ENCODE results near the gene TBC1D10B. TPM values are rescaled to one million over a fixed set of nuclear protein-coding genes. Genes with fewer than 3 reads are reported as not detected.
"Not testable (repeated sequence)": the region's sequence is repeated elsewhere in the genome, so short reads cannot be mapped to it uniquely, and the experiment has no call there.

The TBC1D10B gene
- polyA plus RNA-seq, 1 experiment = 16.5 TPM

GRCh38 chr16:30335598-30336474 lies 34.5 kb downstream of the TBC1D10B start:
- no peak for DNase-seq (ENCODE audit: low read depth)
- POLR2A ChIA-PET = no interaction called here
- no peak for TF ChIP-seq CTCF (IDR thresholded peaks at IDR 0.05; ENCODE audit: insufficient read depth, low read depth, low read length)
- Histone ChIP-seq H3K27me3 (ENCODE audit: control insufficient read depth, insufficient read depth, low read length) (no peaks in the 10 kb centered on the region), H3K4me3 (ENCODE audit: low read depth, low read length) (peak overlapping the region; percentile 39), H3K36me3 (ENCODE audit: control insufficient read depth, insufficient read depth, low read length) (no peaks in the 10 kb centered on the region)
- CTCF ChIA-PET = interaction anchor here (0.7 kb wide), 1 partner anchor 35 kb away, joined by 3 read pairs; the partner anchor contains the start of gene TBC1D10B

- peak overlapping the region; percentile 82 for H3K4me3 ChIP-seq (ENCODE audit: low read depth, low read length)
- POLR2A ChIA-PET = interaction anchor here (0.6 kb wide), 1 partner anchor 63 kb away, joined by 7 read pairs; no protein-coding TSS in a partner anchor
- CTCF ChIA-PET = interaction anchor here (0.7 kb wide), 1 partner anchor 35 kb away, joined by 3 read pairs; the partner anchor contains the start of gene TBC1D10B
- H3K27me3 ChIP-seq (ENCODE audit: control insufficient read depth, insufficient read depth, low read length); H3K36me3 ChIP-seq (ENCODE audit: control insufficient read depth, insufficient read depth, low read length); DNase-seq (ENCODE audit: low read depth): not testable (repeated sequence)
Observed at GRCh38 chr16:30335028-30335597, 35.2 kb downstream of the TBC1D10B start.

GRCh38 chr16:30334473-30334989 lies 35.8 kb downstream of the TBC1D10B start:
- CTCF ChIA-PET; H3K27me3 ChIP-seq (ENCODE audit: control insufficient read depth, insufficient read depth, low read length); DNase-seq (ENCODE audit: low read depth); H3K36me3 ChIP-seq (ENCODE audit: control insufficient read depth, insufficient read depth, low read length): not testable (repeated sequence)
- peak overlapping the region; percentile 82 for H3K4me3 ChIP-seq (ENCODE audit: low read depth, low read length)
- POLR2A ChIA-PET = interaction anchor here (0.6 kb wide), 1 partner anchor 64 kb away, joined by 7 read pairs; no protein-coding TSS in a partner anchor

- POLR2A ChIA-PET; H3K27me3 ChIP-seq (ENCODE audit: control insufficient read depth, insufficient read depth, low read length); H3K36me3 ChIP-seq (ENCODE audit: control insufficient read depth, insufficient read depth, low read length); CTCF ChIA-PET; DNase-seq (ENCODE audit: low read depth); H3K4me3 ChIP-seq (ENCODE audit: low read depth, low read length): not testable (repeated sequence)
Observed at GRCh38 chr16:30324220-30324619, 46.1 kb downstream of the TBC1D10B start.

- H3K36me3 ChIP-seq (ENCODE audit: control insufficient read depth, insufficient read depth, low read length); H3K4me3 ChIP-seq (ENCODE audit: low read depth, low read length); POLR2A ChIA-PET; H3K27me3 ChIP-seq (ENCODE audit: control insufficient read depth, insufficient read depth, low read length); CTCF ChIA-PET; DNase-seq (ENCODE audit: low read depth): not testable (repeated sequence)
Observed at GRCh38 chr16:30318647-30319046, 51.6 kb downstream of the TBC1D10B start.

GRCh38 chr16:30310937-30311336 lies 59.4 kb downstream of the TBC1D10B start:
- H3K27me3 ChIP-seq (ENCODE audit: control insufficient read depth, insufficient read depth, low read length); CTCF ChIA-PET; POLR2A ChIA-PET; H3K4me3 ChIP-seq (ENCODE audit: low read depth, low read length); DNase-seq (ENCODE audit: low read depth); H3K36me3 ChIP-seq (ENCODE audit: control insufficient read depth, insufficient read depth, low read length): not testable (repeated sequence)

- H3K36me3 ChIP-seq (ENCODE audit: control insufficient read depth, insufficient read depth, low read length); CTCF ChIA-PET; H3K27me3 ChIP-seq (ENCODE audit: control insufficient read depth, insufficient read depth, low read length); DNase-seq (ENCODE audit: low read depth); H3K4me3 ChIP-seq (ENCODE audit: low read depth, low read length); POLR2A ChIA-PET: not testable (repeated sequence)
Observed at GRCh38 chr16:30309255-30309654, 61.0 kb downstream of the TBC1D10B start.

Small RNA genes lying within 50 kb of the gene (small RNA-seq; reads per million reads assigned to genes)
- gene RF00406 (ENCODE audit: insufficient read length, low read depth, low replicate concordance) = not detected

Other genes with a start within 250 kb of the TBC1D10B start
- gene MAPK3, start 247.3 kb downstream of the TBC1D10B start, polyA plus RNA-seq (2011; rRNA removed) = 94.8 and 168 TPM in 2 replicates
- gene CORO1A, start 186.9 kb downstream of the TBC1D10B start, polyA plus RNA-seq (2011; rRNA removed) = 1.6 and 2.6 TPM in 2 replicates
- gene BOLA2B, start 176.8 kb downstream of the TBC1D10B start, polyA plus RNA-seq (2011; rRNA removed) = 32.0 and 50.2 TPM in 2 replicates
- 7.5 and 19.8 TPM in 2 replicates for gene SLX1A, start 176.6 kb downstream of the TBC1D10B start, polyA plus RNA-seq (2011; rRNA removed)
- gene SULT1A3, start 171.2 kb downstream of the TBC1D10B start, polyA plus RNA-seq (2011; rRNA removed) = 6.2 TPM in 2 replicates
- 0.92 and 0.93 TPM in 2 replicates for gene NPIPB13, start 122.0 kb downstream of the TBC1D10B start, polyA plus RNA-seq (2011; rRNA removed)
- 48.2 and 50.3 TPM in 2 replicates for gene CD2BP2, start 15.2 kb downstream of the TBC1D10B start, polyA plus RNA-seq (2011; rRNA removed)
- 0.59 and 0.69 TPM in 2 replicates for gene MYL11, start 4.3 kb upstream of the TBC1D10B start, polyA plus RNA-seq (2011; rRNA removed)
- gene SEPTIN1, start 12.1 kb upstream of the TBC1D10B start, polyA plus RNA-seq (2011; rRNA removed) = 0.17 and 0.22 TPM in 2 replicates
- gene ZNF48, start 24.9 kb upstream of the TBC1D10B start, polyA plus RNA-seq (2011; rRNA removed) = 2.8 and 4.6 TPM in 2 replicates
- gene ZNF771, start 37.1 kb upstream of the TBC1D10B start, polyA plus RNA-seq (2011; rRNA removed) = 6.8 and 7.9 TPM in 2 replicates
- 27.5 and 33.9 TPM in 2 replicates for gene DCTPP1, start 59.5 kb upstream of the TBC1D10B start, polyA plus RNA-seq (2011; rRNA removed)
- 44.4 and 50.3 TPM in 2 replicates for gene SEPHS2, start 75.4 kb upstream of the TBC1D10B start, polyA plus RNA-seq (2011; rRNA removed)
- 0.06 TPM in 2 replicates for gene ITGAL, start 102.2 kb upstream of the TBC1D10B start, polyA plus RNA-seq (2011; rRNA removed)
- gene ZNF768, start 156.1 kb upstream of the TBC1D10B start, polyA plus RNA-seq (2011; rRNA removed) = 14.0 and 17.2 TPM in 2 replicates
- gene ZNF747, start 164.4 kb upstream of the TBC1D10B start, polyA plus RNA-seq (2011; rRNA removed) = 5.5 and 6.4 TPM in 2 replicates
- 2.3 and 2.6 TPM in 2 replicates for gene ZNF764, start 187.9 kb upstream of the TBC1D10B start, polyA plus RNA-seq (2011; rRNA removed)
- gene ZNF688, start 201.2 kb upstream of the TBC1D10B start, polyA plus RNA-seq (2011; rRNA removed) = 6.3 and 8.8 TPM in 2 replicates
- gene ZNF785, start 215.2 kb upstream of the TBC1D10B start, polyA plus RNA-seq (2011; rRNA removed) = 6.6 TPM in 2 replicates
- 3.6 and 4.1 TPM in 2 replicates for gene ZNF689, start 239.9 kb upstream of the TBC1D10B start, polyA plus RNA-seq (2011; rRNA removed)

Measured in BJ (cell line).